H1 (cell line): ENCODE data around the gene LARGE2. TPM values are rescaled to one million over a fixed set of nuclear protein-coding genes. Genes with fewer than 3 reads are reported as not detected.

ENCODE experiments used
- CTCF ChIA-PET: fragments of 300-600 bp; sonication (Branson Sonifier 250); formaldehyde crosslinking; loops from one replicate; lab custom pipeline; 2021; ENCODE audit not compliant: partially characterized antibody; lab: Charles Lee
- POLR2A ChIA-PET: fragments of 300-600 bp; sonication (Branson Sonifier 250); formaldehyde crosslinking; loops from one replicate; lab custom pipeline; 2021; ENCODE audit warnings: inconsistent platforms; ENCODE audit not compliant: partially characterized antibody; lab: Charles Lee
- DNase-seq, 2 experiments: peaks; one replicate each; pipeline versions ENCODE4 v3.0.0 to v3.0.0-alpha.2; 2010 to 2022; ENCODE audit warnings: low spot score in 2 of 2, low read depth in 1 of 2, mixed read lengths in 1 of 2
- FAIRE-seq: peaks from 2 replicates; lab custom pipeline; 2011; peaks lifted over from hg19 to GRCh38; lab: Jason Lieb, UNC
- H2AFZ ChIP-seq: 2 replicates; pipeline ENCODE4 v1.8.1; 2012; ENCODE audit warnings: low read length, inconsistent platforms
- H2AK5ac ChIP-seq: 2 replicates; pipeline ENCODE4 v1.6.1; 2013; ENCODE audit warnings: low read depth, low read length
- H2BK120ac ChIP-seq: replicated peaks from 2 replicates; pipeline ENCODE3; 2013; ENCODE audit warnings: low read depth, low read length, inconsistent platforms
- H2BK12ac ChIP-seq: 2 replicates; pipeline ENCODE4 v1.6.1; 2013; ENCODE audit warnings: low read depth, low read length
- H2BK15ac ChIP-seq: 2 replicates; pipeline ENCODE4 v1.6.1; 2013; ENCODE audit warnings: low read length
- H2BK20ac ChIP-seq: 2 replicates; pipeline ENCODE4 v1.6.1; 2013; ENCODE audit warnings: low read length
- H2BK5ac ChIP-seq: 2 replicates; pipeline ENCODE4 v1.6.1; 2013; ENCODE audit warnings: low read depth, low read length
- H3K14ac ChIP-seq: 2 replicates; pipeline ENCODE4 v1.6.1; 2013; ENCODE audit warnings: inconsistent platforms; ENCODE audit not compliant: insufficient read length
- H3K18ac ChIP-seq: 2 replicates; pipeline ENCODE4 v1.6.1; 2013; ENCODE audit warnings: low read length; ENCODE audit errors: extremely low read depth
- H3K23ac ChIP-seq: 2 replicates; pipeline ENCODE4 v1.6.1; 2013; ENCODE audit warnings: inconsistent platforms; ENCODE audit not compliant: insufficient read length
- H3K23me2 ChIP-seq: 2 replicates; pipeline ENCODE4 v1.6.1; 2013; ENCODE audit warnings: low read depth, low read length
- H3K27ac ChIP-seq: 2 replicates; pipeline ENCODE4 v1.6.1; 2011; ENCODE audit warnings: low read depth, low read length, inconsistent platforms
- H3K27me3 ChIP-seq, 4 experiments: replicated peaks in 1 of 4; 1 replicate in 1 of 4; 2 replicates in 3 of 4; pipeline versions ENCODE4 v1.6.1 to v1.8.1; 2011 to 2013; ENCODE audit warnings: low read length in 3 of 4, mild to moderate bottlenecking in 3 of 4, inconsistent platforms in 2 of 4, mixed read lengths in 2 of 4, moderate library complexity in 1 of 4; ENCODE audit not compliant: control insufficient read depth in 3 of 4, insufficient read depth in 3 of 4; ENCODE audit errors: extremely low read depth in 1 of 4
- H3K36me3 ChIP-seq, 4 experiments: 2 replicates each; pipeline versions ENCODE4 v1.6.1 to v1.8.1; 2011 to 2013; ENCODE audit warnings: mild to moderate bottlenecking in 4 of 4, low read length in 3 of 4, moderate library complexity in 2 of 4, control low read depth in 1 of 4, inconsistent platforms in 1 of 4; ENCODE audit not compliant: insufficient read depth in 4 of 4, control insufficient read depth in 2 of 4
- H3K4ac ChIP-seq: replicated peaks from 2 replicates; pipeline ENCODE3; 2013; ENCODE audit warnings: low read length, low read depth, mixed read lengths, inconsistent platforms; ENCODE audit not compliant: insufficient read length
- H3K4me1 ChIP-seq, 4 experiments: replicated peaks in 1 of 4; 1 replicate in 1 of 4; 2 replicates in 3 of 4; pipeline versions ENCODE4 v1.6.1 to v1.8.1; 2011 to 2013; ENCODE audit warnings: low read length in 3 of 4, inconsistent platforms in 2 of 4, mixed read lengths in 1 of 4; ENCODE audit not compliant: insufficient read depth in 4 of 4, control insufficient read depth in 3 of 4
- H3K4me2 ChIP-seq, 2 experiments: 2 replicates each; pipeline versions ENCODE4 v1.6.1 to v1.8.1; 2011 to 2013; ENCODE audit warnings: low read depth in 2 of 2, low read length in 2 of 2, control low read depth in 1 of 2, inconsistent platforms in 1 of 2, mild to moderate bottlenecking in 1 of 2; ENCODE audit not compliant: insufficient read depth in 1 of 2
- H3K4me3 ChIP-seq, 4 experiments: fragments of 200-600, 300-600 bp in 1 of 4; sonication (generic), shearing (Covaris generic), sonication (Bioruptor Twin) in 1 of 4; 2 replicates each; pipeline versions ENCODE4 v1.5.1 to v1.8.1; 2011 to 2016; ENCODE audit warnings: low read length in 4 of 4, low read depth in 3 of 4, control low read depth in 2 of 4, inconsistent platforms in 2 of 4, mild to moderate bottlenecking in 2 of 4, mixed read lengths in 1 of 4, moderate library complexity in 1 of 4; ENCODE audit not compliant: insufficient read depth in 2 of 4; ENCODE audit errors: extremely low read depth in 1 of 4
- H3K56ac ChIP-seq: replicated peaks from 2 replicates; pipeline ENCODE3; 2013; ENCODE audit warnings: low read depth, mild to moderate bottlenecking, mixed read lengths, low read length, inconsistent platforms; ENCODE audit not compliant: insufficient read length
- H3K79me1 ChIP-seq: 2 replicates; pipeline ENCODE4 v1.6.1; 2013; ENCODE audit warnings: low read depth, low read length, control low read depth
- H3K79me2 ChIP-seq, 2 experiments: 2 replicates each; pipeline versions ENCODE4 v1.6.1 to v1.8.1; 2012 to 2013; ENCODE audit warnings: low read length in 2 of 2, mild to moderate bottlenecking in 2 of 2, inconsistent platforms in 1 of 2; ENCODE audit not compliant: insufficient read depth in 2 of 2, control insufficient read depth in 1 of 2
- H3K9ac ChIP-seq, 4 experiments: replicated peaks in 1 of 4; 1 replicate in 1 of 4; 2 replicates in 3 of 4; pipeline versions ENCODE4 v1.6.1 to v1.8.1; 2011 to 2013; ENCODE audit warnings: low read depth in 3 of 4, low read length in 3 of 4, control low read depth in 2 of 4, mild to moderate bottlenecking in 2 of 4, moderate library complexity in 2 of 4, inconsistent platforms in 1 of 4; ENCODE audit errors: extremely low read depth in 1 of 4
- H3K9me3 ChIP-seq, 2 experiments: 2 replicates each; pipeline versions ENCODE4 v1.6.1 to v1.8.1; 2012 to 2013; ENCODE audit warnings: mild to moderate bottlenecking in 2 of 2, moderate library complexity in 2 of 2, control low read depth in 1 of 2, inconsistent platforms in 1 of 2, low read depth in 1 of 2, low read length in 1 of 2, mixed read lengths in 1 of 2; ENCODE audit not compliant: insufficient read depth in 2 of 2
- H4K20me1 ChIP-seq, 2 experiments: replicated peaks in 1 of 2; 2 replicates each; pipeline versions ENCODE3 to v1.8.1; 2011 to 2013; ENCODE audit warnings: inconsistent platforms in 2 of 2, low read length in 2 of 2, mild to moderate bottlenecking in 1 of 2; ENCODE audit not compliant: insufficient read depth in 2 of 2, control insufficient read depth in 1 of 2
- H4K5ac ChIP-seq: 2 replicates; pipeline ENCODE4 v1.6.1; 2013; ENCODE audit warnings: low read length, low read depth, mixed read lengths, inconsistent platforms; ENCODE audit not compliant: insufficient read length
- H4K8ac ChIP-seq: 2 replicates; pipeline ENCODE4 v1.8.0; 2013; ENCODE audit warnings: mild to moderate bottlenecking, moderate library complexity, low read length, inconsistent platforms; ENCODE audit not compliant: insufficient read depth; ENCODE audit errors: extremely low read depth
- H4K91ac ChIP-seq: replicated peaks from 2 replicates; pipeline ENCODE3; 2013; ENCODE audit warnings: low read length, mixed read lengths, inconsistent platforms; ENCODE audit not compliant: insufficient read length
- RAD21 ChIP-seq, 2 experiments: IDR thresholded peaks in 1 of 2; conservative IDR thresholded peaks in 1 of 2; 2 replicates each; pipeline ENCODE4 v1.6.1; 2011; ENCODE audit warnings: low read depth in 2 of 2, low read length in 2 of 2, improper control_type of control experiment in 1 of 2, inconsistent platforms in 1 of 2, mild to moderate bottlenecking in 1 of 2, moderate library complexity in 1 of 2
- SIX5 ChIP-seq: IDR thresholded peaks from 2 replicates; pipeline ENCODE4 v1.6.1; 2011; ENCODE audit warnings: mild to moderate bottlenecking, low read depth, low read length
- WGBS, 2 experiments: shearing (Covaris generic) in 1 of 2; methylation state at CpG; one replicate each; pipeline versions ENCODE4 v1.1.6 to v1.1.7; 2013 to 2015; ENCODE audit warnings: low lambda C conversion rate in 2 of 2, mixed read lengths in 2 of 2, inconsistent platforms in 1 of 2, low coverage in 1 of 2, missing lambda C conversion rate in 1 of 2; ENCODE audit not compliant: insufficient replicate concordance in 2 of 2, insufficient coverage in 1 of 2, insufficient read length in 1 of 2; ENCODE audit errors: extremely low coverage in 1 of 2, missing lambda C conversion rate in 1 of 2; 5-methylcytosine and 5-hydroxymethylcytosine counted together
- polyA plus RNA-seq, 7 experiments: library from polyadenylated mRNA; depleted of rRNA in 3 of 7; stranded (reverse) in 5 of 7; unstranded in 2 of 7; fragments of >200 nt in 5 of 7; fragments of 200-250 nt in 2 of 7; gene quantifications; 1 replicate in 5 of 7; 2 replicates in 1 of 7; 4 replicates in 1 of 7; pipeline versions ENCODE4 v1.2.1 to v1.2.3, GENCODE V29; 2011 to 2013; ENCODE audit warnings: missing spikeins in 2 of 7, mixed read lengths in 2 of 7
- total RNA-seq: library from RNA; stranded (reverse); fragmentation: NEBNext Ultra II Directional; extraction: Animal tissue kit (Norgen Biotek cat#: 25700); gene quantifications from 2 replicates; pipeline ENCODE4 v1.2.1, GENCODE V29; 2021

The LARGE2 gene
- total and polyA plus RNA-seq, 2 of the 8 experiments (the other 6 are each of a cell fraction or from before 2014, with no cell fraction given) = 111 to 137 TPM

DNA sequence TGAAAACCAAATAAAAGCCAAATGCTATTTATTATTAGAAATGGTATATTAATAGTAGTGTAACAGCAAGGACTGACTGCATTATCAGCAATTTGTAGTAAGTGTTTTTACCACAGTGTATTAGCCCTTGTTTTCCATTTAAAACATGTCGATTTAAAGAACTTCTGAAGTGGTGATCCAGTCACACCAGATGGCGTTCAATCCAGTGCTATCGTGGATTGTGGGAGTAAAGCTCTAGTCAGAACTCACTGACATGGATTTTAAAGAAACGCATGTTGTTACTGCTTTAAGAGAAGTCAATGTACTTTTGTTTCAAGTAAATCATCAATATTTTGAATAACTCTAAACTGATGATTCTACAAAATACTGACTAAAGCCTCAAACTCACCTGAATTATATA is 51.1 kb downstream of the LARGE2 start:
- ChIA-PET POLR2A (interaction anchor here (1.7 kb wide), 1 partner anchor 10 kb away, joined by 6 read pairs; no protein-coding TSS in a partner anchor), CTCF (interaction anchor here (1.0 to 1.3 kb wide), 2 partner anchors 13 to 33 kb away, joined by 4 read pairs; no protein-coding TSS in a partner anchor)
- Histone ChIP-seq H3K56ac (no peak overlapping the region), H3K23ac (no peak overlapping the region), H2BK20ac (no peak overlapping the region), H3K79me1 (no peaks in the 10 kb centered on the region), H3K36me3 (peaks cover 2 to 22% (median 9%) of the 10 kb centered on the region in 4 experiments), H3K9me3 (no peaks in the 10 kb centered on the region), H3K23me2 (no peaks in the 10 kb centered on the region), H3K27ac (no peak overlapping the region), H2BK120ac (no peak overlapping the region), H4K5ac (no peak overlapping the region), H2AFZ (no peak overlapping the region), H3K4me2 (no peak overlapping the region), H3K27me3 (no peaks in the 10 kb centered on the region), H2BK5ac (no peak overlapping the region), H3K9ac (no peak overlapping the region), H3K18ac (no peak overlapping the region), H2AK5ac (no peak overlapping the region), H3K4me3 (no peak overlapping the region), H2BK15ac (no peak overlapping the region), H4K8ac (no peak overlapping the region), H4K91ac (no peak overlapping the region), H2BK12ac (no peak overlapping the region), H3K79me2 (no peaks in the 10 kb centered on the region), H3K14ac (no peak overlapping the region), H4K20me1 (no peaks in the 10 kb centered on the region), H3K4me1 (no peaks in the 10 kb centered on the region), H3K4ac (no peak overlapping the region)
- FAIRE-seq (no peak), DNase-seq (no peak)
- WGBS, 2 experiments = 99% methylated on average over 4 of the region's 4 CpGs; no CpG with 5 or more reads in 1 of the 2 experiments
- TF ChIP-seq RAD21 (IDR thresholded peaks at IDR 0.05 in 1 of 2, conservative IDR thresholded peaks at IDR 0.05 in 1 of 2; ENCODE audit: low read depth in 2 of 2, low read length in 2 of 2) (0 out of 4 replicates have a peak, but pooled peaks of 1 of the 2 experiments have one; percentile 7), SIX5 (no peak)
